ENCODE measurements around the gene CEP57L1.

DNA sequence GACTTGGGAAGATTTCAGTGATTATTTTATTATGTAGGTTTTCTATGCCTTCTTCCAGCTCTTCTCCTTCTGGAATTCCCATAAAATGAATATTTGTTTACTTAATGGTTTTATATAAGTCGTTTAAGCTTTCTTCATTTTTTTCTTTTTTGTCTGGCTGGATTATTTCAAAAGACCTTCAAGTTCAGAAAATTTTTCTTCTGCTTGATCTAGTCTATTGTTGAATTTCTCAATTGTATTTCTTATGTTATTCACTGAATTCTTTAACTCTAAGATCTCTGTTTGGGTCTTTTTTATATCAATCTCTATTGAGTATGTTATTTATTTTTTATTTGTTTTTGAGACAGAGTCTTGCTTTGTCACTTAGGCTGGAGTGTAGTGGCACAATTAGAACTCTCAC, 117.4 kb downstream of the CEP57L1 start:
- TF ChIP-seq POLR2A (IDR thresholded peaks at IDR 0.05) (no peak), CTCF (IDR thresholded peaks at IDR 0.05 in 4 of 5, conservative IDR thresholded peaks at IDR 0.05 in 1 of 5) (no peak)
